IMR-90 (cell line): ENCODE data around the gene CDK17. TPM values are rescaled to one million over a fixed set of nuclear protein-coding genes. Genes with fewer than 3 reads are reported as not detected.
A peak's percentile ranks its signal among the peaks of the same experiment; 100 is the strongest.

Source experiments
- ATAC-seq: fragments of 200-7000 bp; cut with Tn5 transposase; 2 replicates; pipeline ENCODE4 v1.9.1; 2020; ENCODE audit warnings: low read depth, mild to moderate bottlenecking, moderate library complexity
- BruUV-seq: library from RNA; stranded (reverse); fragments of 400-500 nt; replicated peaks from 2 replicates; lab custom pipeline; 2021; lab: Mats Ljungman, UMichigan
- CTCF ChIA-PET: fragments of 300-600 bp; formaldehyde crosslinking; extraction: SDS; loops from one replicate; lab custom pipeline; 2021; ENCODE audit warnings: antibody characterized with exemption; lab: Yijun Ruan, JAX
- POLR2A ChIA-PET: fragments of 300-600 bp; sonication (Branson Sonifier 250); formaldehyde crosslinking; loops from one replicate; lab custom pipeline; 2022; ENCODE audit warnings: antibody characterized with exemption; ENCODE audit not compliant: unreplicated experiment; lab: Charles Lee
- DNase-seq: peaks from one replicate; pipeline ENCODE4 v3.0.0; 2013
- H2AFZ ChIP-seq: replicated peaks from 2 replicates; pipeline ENCODE3; 2013; ENCODE audit warnings: low read length, mild to moderate bottlenecking; ENCODE audit not compliant: poor library complexity
- H2AK5ac ChIP-seq: 2 replicates; pipeline ENCODE4 v1.6.1; 2013; ENCODE audit warnings: low read depth, low read length, inconsistent platforms
- H2AK9ac ChIP-seq: replicated peaks from 2 replicates; pipeline ENCODE3; 2013; ENCODE audit warnings: mild to moderate bottlenecking, low read depth, low read length, moderate library complexity; ENCODE audit not compliant: poor library complexity
- H2BK120ac ChIP-seq: 2 replicates; pipeline ENCODE4 v1.6.1; 2013; ENCODE audit warnings: low read depth, low read length, inconsistent platforms
- H2BK15ac ChIP-seq: 3 replicates; pipeline ENCODE4 v1.6.1; 2013; ENCODE audit warnings: low read depth, low read length, inconsistent platforms
- H2BK20ac ChIP-seq: 2 replicates; pipeline ENCODE4 v1.6.1; 2013; ENCODE audit warnings: low read depth, mild to moderate bottlenecking, inconsistent platforms, low read length, moderate library complexity
- H2BK5ac ChIP-seq: 2 replicates; pipeline ENCODE4 v1.6.1; 2013; ENCODE audit warnings: mild to moderate bottlenecking, low read depth, low read length, inconsistent platforms; ENCODE audit not compliant: poor library complexity, severe bottlenecking
- H3K14ac ChIP-seq: replicated peaks from 2 replicates; pipeline ENCODE4 v1.6.1; 2013; ENCODE audit warnings: low read depth, low read length, inconsistent platforms
- H3K18ac ChIP-seq: 2 replicates; pipeline ENCODE4 v1.6.1; 2013; ENCODE audit warnings: low read depth, low read length, control low read depth
- H3K23ac ChIP-seq: 2 replicates; pipeline ENCODE4 v1.6.1; 2013; ENCODE audit warnings: low read depth, low read length, inconsistent platforms
- H3K27ac ChIP-seq: 2 replicates; pipeline ENCODE4 v1.5.1; 2013; ENCODE audit warnings: mild to moderate bottlenecking, control low read depth, low read length; ENCODE audit not compliant: insufficient read depth
- H3K27me3 ChIP-seq: 2 replicates; pipeline ENCODE4 v1.6.1; 2013; ENCODE audit warnings: low read length; ENCODE audit not compliant: control insufficient read depth, insufficient read depth
- H3K36me3 ChIP-seq: 2 replicates; pipeline ENCODE4 v1.6.1; 2013; ENCODE audit warnings: low read length, mixed read lengths; ENCODE audit not compliant: control insufficient read depth, insufficient read depth
- H3K4ac ChIP-seq: 2 replicates; pipeline ENCODE4 v1.6.1; 2013; ENCODE audit warnings: low read depth, low read length, inconsistent platforms
- H3K4me1 ChIP-seq: 2 replicates; pipeline ENCODE4 v1.6.1; 2013; ENCODE audit warnings: low read length, mixed read lengths; ENCODE audit not compliant: control insufficient read depth, insufficient read depth
- H3K4me2 ChIP-seq: 2 replicates; pipeline ENCODE4 v1.6.1; 2013; ENCODE audit warnings: low read depth, mild to moderate bottlenecking, control low read depth, low read length, moderate library complexity
- H3K4me3 ChIP-seq: 2 replicates; pipeline ENCODE4 v1.5.1; 2013; ENCODE audit warnings: low read depth, mild to moderate bottlenecking, control low read depth, low read length, moderate library complexity; ENCODE audit not compliant: insufficient read depth
- H3K56ac ChIP-seq: 2 replicates; pipeline ENCODE4 v1.6.1; 2013; ENCODE audit warnings: low read length, inconsistent platforms; ENCODE audit not compliant: insufficient read depth; ENCODE audit errors: extremely low read depth
- H3K79me1 ChIP-seq, 2 experiments: 2 replicates each; pipeline ENCODE4 v1.6.1; 2013; ENCODE audit warnings: low read length in 2 of 2, inconsistent platforms in 1 of 2, low read depth in 1 of 2
- H3K9ac ChIP-seq: 2 replicates; pipeline ENCODE4 v1.6.1; 2013; ENCODE audit warnings: low read depth, low read length, control low read depth
- H3K9me1 ChIP-seq: 2 replicates; pipeline ENCODE4 v1.6.1; 2013; ENCODE audit warnings: low read length, inconsistent platforms; ENCODE audit not compliant: insufficient read depth
- H3K9me3 ChIP-seq: 2 replicates; pipeline ENCODE4 v1.6.1; 2013; ENCODE audit warnings: low read length; ENCODE audit not compliant: control insufficient read depth, insufficient read depth
- H4K20me1 ChIP-seq: 2 replicates; pipeline ENCODE4 v1.6.1; 2013; ENCODE audit warnings: low read length, inconsistent platforms; ENCODE audit not compliant: insufficient read depth
- H4K5ac ChIP-seq: 2 replicates; pipeline ENCODE4 v1.6.1; 2013; ENCODE audit warnings: mild to moderate bottlenecking, low read depth, low read length, control low read depth
- H4K8ac ChIP-seq, 2 experiments: 2 replicates each; pipeline ENCODE4 v1.6.1; 2013; ENCODE audit warnings: low read depth in 2 of 2, low read length in 2 of 2, control low read depth in 1 of 2, inconsistent platforms in 1 of 2
- H4K91ac ChIP-seq: 2 replicates; pipeline ENCODE4 v1.6.1; 2013; ENCODE audit warnings: low read depth, low read length, inconsistent platforms; ENCODE audit not compliant: insufficient read depth
- ELK1 ChIP-seq: fragments of 150-350 bp; IDR thresholded peaks from 2 replicates; pipeline ENCODE4 v1.6.1; 2016; ENCODE audit warnings: low read depth, mild to moderate bottlenecking, low read length, moderate library complexity, borderline replicate concordance
- POLR2A ChIP-seq: IDR thresholded peaks from 2 replicates; pipeline ENCODE4 v1.6.1; 2012; ENCODE audit warnings: mild to moderate bottlenecking, low read depth, low read length
- USF2 ChIP-seq: fragments of 150-350 bp; IDR thresholded peaks from 2 replicates; pipeline ENCODE4 v1.6.1; 2017; ENCODE audit warnings: mild to moderate bottlenecking, antibody characterized with exemption, low read length, low read depth
- dilution Hi-C: fragments of 300-500 bp; cut with HindIII; formaldehyde crosslinking; loops from one replicate; pipeline ENCODE4 v1.14.3; 2018; ENCODE audit warnings: low sequenced_read_pairs; ENCODE audit not compliant: unreplicated experiment
- in situ Hi-C: fragments of 300-500 bp; cut with MboI; formaldehyde crosslinking; loops from 3 replicates; pipeline ENCODE4 v1.14.3; 2019; ENCODE audit warnings: low sequenced_read_pairs, inconsistent platforms, mixed read lengths
- intact Hi-C: fragments of 100-400 bp; cut with micrococcal nuclease; formaldehyde crosslinking; loops from 2 replicates; pipeline ENCODE4 v1.10.0; 2022
- polyA plus RNA-seq, 3 experiments: library from polyadenylated mRNA; depleted of rRNA; stranded (reverse); fragments of >200 nt; gene quantifications; 2 replicates each; pipeline ENCODE4 v1.2.3, GENCODE V29; 2012; ENCODE audit warnings: low replicate concordance in 1 of 3
- total RNA-seq: library from RNA; depleted of rRNA; stranded (reverse); fragments of >200 nt; gene quantifications from 2 replicates; pipeline ENCODE4 v1.2.3, GENCODE V29; 2012

Gene CDK17
- total and polyA plus RNA-seq, 2 of the 4 experiments (the other 2 are of a cell fraction): 14.5 to 50.2 TPM

GRCh38 chr12:96359328-96359727, 40.9 kb downstream of the CDK17 start:
- BruUV-seq: no TSS peak
- intact Hi-C loops: no loop called here
- H4K20me1 ChIP-seq: peaks cover 76% of the 10 kb centered on the region
- in situ Hi-C loops: no loop called here
- no peak overlapping the region for H3K4me2 ChIP-seq
- TF ChIP-seq POLR2A (no peak), ELK1 (no peak), USF2 (peak; percentile 76)
- H2BK15ac ChIP-seq: no peak overlapping the region
- H3K36me3 ChIP-seq: no peaks in the 10 kb centered on the region; the same call in 1 of the 2 replicates
- no peak overlapping the region for H2BK5ac ChIP-seq
- H4K8ac ChIP-seq: no peak overlapping the region
- dilution Hi-C loops: no loop called here
- H4K91ac ChIP-seq: no peak overlapping the region
- H3K27me3 ChIP-seq: no peaks in the 10 kb centered on the region
- H2AFZ ChIP-seq: no peak overlapping the region
- H3K9me1 ChIP-seq: peaks cover 7% of the 10 kb centered on the region; the same call in 1 of the 2 replicates
- no peak overlapping the region for H4K5ac ChIP-seq
- H2BK120ac ChIP-seq: no peak overlapping the region
- H3K56ac ChIP-seq: no peak overlapping the region
- H3K9ac ChIP-seq: no peak overlapping the region
- no peak for ATAC-seq
- no peak overlapping the region for H3K14ac ChIP-seq
- no peak overlapping the region for H2BK20ac ChIP-seq
- DNase-seq: no peak
- no peak overlapping the region for H2AK9ac ChIP-seq
- no peak overlapping the region for H2AK5ac ChIP-seq
- H3K9me3 ChIP-seq: no peaks in the 10 kb centered on the region
- CTCF ChIA-PET: interaction anchor here (1.0 kb wide), 1 partner anchor 11 kb away, joined by 3 read pairs; no protein-coding TSS in a partner anchor
- no peak overlapping the region for H3K18ac ChIP-seq
- no peak overlapping the region for H3K4me3 ChIP-seq
- no peak overlapping the region for H3K27ac ChIP-seq
- POLR2A ChIA-PET: no interaction called here
- H3K4me1 ChIP-seq: peaks cover 5% of the 10 kb centered on the region; the same call in 1 of the 2 replicates
- peaks cover 19 to 66% of the 10 kb centered on the region in 2 experiments; a peak in 3 of 4 replicates for H3K79me1 ChIP-seq
- no peak overlapping the region for H3K4ac ChIP-seq
- H3K23ac ChIP-seq: no peak overlapping the region
